ENCODE measurements around the gene HIKESHI.

The HIKESHI gene

GRCh38 chr11:86395061-86395551 is 93.1 kb downstream of the HIKESHI start:
- DNase-seq = no peak
- H3K27ac ChIP-seq (ENCODE audit: low read length) = no peak overlapping the region
- no peak overlapping the region for H3K4me2 ChIP-seq (ENCODE audit: insufficient read depth, low read length)
- no peaks in the 10 kb centered on the region for H3K27me3 ChIP-seq (ENCODE audit: insufficient read depth, low read length, poor library complexity)
- TF ChIP-seq CTCF (IDR thresholded peaks at IDR 0.05; ENCODE audit: borderline replicate concordance, extremely low read depth, low read length, poor library complexity, severe bottlenecking) (no peak), EZH2 (IDR thresholded peaks at IDR 0.05; ENCODE audit: borderline replicate concordance, low read depth, low read length, severe bottlenecking) (no peak)
- no peak overlapping the region for H3K9ac ChIP-seq (ENCODE audit: low read depth, low read length)
- H3K4me1 ChIP-seq (ENCODE audit: insufficient read depth, low read length) = no peaks in the 10 kb centered on the region
- no peaks in the 10 kb centered on the region for H4K20me1 ChIP-seq (ENCODE audit: insufficient read depth, low read length)
- no peaks in the 10 kb centered on the region for H3K36me3 ChIP-seq (ENCODE audit: insufficient read depth, low read length)
- H3K79me2 ChIP-seq (ENCODE audit: insufficient read depth, low read length) = no peaks in the 10 kb centered on the region
- ATAC-seq (ENCODE audit: insufficient read depth, low read depth) = no peak
- H2AFZ ChIP-seq (ENCODE audit: low read depth, low read length) = no peak overlapping the region
- H3K4me3 ChIP-seq (ENCODE audit: low read depth in 1 of 2, low read length in 2 of 2) = no peak overlapping the region
- H3K9me3 ChIP-seq (ENCODE audit: insufficient read depth, low read length, severe bottlenecking) = no peaks in the 10 kb centered on the region

All from DND-41 (cell line).